SK-MEL-5 (cell line): ENCODE data around the gene GBX1. TPM values are rescaled to one million over a fixed set of nuclear protein-coding genes. Genes with fewer than 3 reads are reported as not detected.

Source experiments
- DNase-seq: peaks from one replicate; pipeline ENCODE4 v3.0.0-alpha.2; 2016; ENCODE audit warnings: low read depth, low spot score
- in situ Hi-C: cut with HindIII; loops from 2 replicates; pipeline ENCODE4 v1.10.0; 2016; ENCODE audit warnings: low sequenced_read_pairs, high pct_unique_total_duplicates, low pct_unique_long_range_greater_than_20kb
- total RNA-seq: library from RNA; depleted of rRNA; stranded (reverse); fragments of >200 nt; shearing (Covaris generic); gene quantifications from 2 replicates; pipeline ENCODE4 v1.2.3, GENCODE V29; 2014

The GBX1 gene
- total RNA-seq, 1 experiment from 2014 or later = not detected

- in situ Hi-C loops = no loop called here
- DNase-seq = no peak
Measured at GRCh38 chr7:151178831-151179230, 11.3 kb upstream of the GBX1 start.

GRCh38 chr7:151178236-151178635 is 10.7 kb upstream of the GBX1 start:
- DNase-seq = no peak
- in situ Hi-C loops = no loop called here

- DNase-seq = no peak
- in situ Hi-C loops = no loop called here
Measured at GRCh38 chr7:151177310-151177709, 9.8 kb upstream of the GBX1 start.

- in situ Hi-C loops = no loop called here
- DNase-seq = no peak
Measured at GRCh38 chr7:151176401-151176800, 8.9 kb upstream of the GBX1 start.

GRCh38 chr7:151175793-151176311 is 8.4 kb upstream of the GBX1 start:
- no peak for DNase-seq
- in situ Hi-C loops = no loop called here

- in situ Hi-C loops = no loop called here
- DNase-seq = no peak
Measured at GRCh38 chr7:151175047-151175792, 7.7 kb upstream of the GBX1 start.

- in situ Hi-C loops = no loop called here
- DNase-seq = peak; percentile 87
Measured at GRCh38 chr7:151174246-151175046, 7.0 kb upstream of the GBX1 start.

- in situ Hi-C loops = no loop called here
- no peak for DNase-seq
Measured at GRCh38 chr7:151173386-151174245, 6.1 kb upstream of the GBX1 start.

- DNase-seq = peak; percentile 86
- in situ Hi-C loops = no loop called here
Measured at GRCh38 chr7:151172273-151173141, 5.0 kb upstream of the GBX1 start.

GRCh38 chr7:151168787-151169162 is 1.3 kb upstream of the GBX1 start:
- in situ Hi-C loops = loop anchor here (10.0 kb wide), 1 partner anchor 136 kb away; no protein-coding TSS in a partner anchor

GRCh38 chr7:151168003-151168786 is 701 bp upstream of the GBX1 start:
- in situ Hi-C loops = loop anchor here (10.0 kb wide), 1 partner anchor 137 kb away; no protein-coding TSS in a partner anchor
- peak; percentile 47 for DNase-seq

More at GRCh38 chr7:151168787-151169162, 1.3 kb upstream of the GBX1 start:
- DNase-seq = no peak

GRCh38 chr7:151166629-151167196 is 781 bp downstream of the GBX1 start:
- no peak for DNase-seq
- in situ Hi-C loops = loop anchor here (10.0 kb wide), 1 partner anchor 138 kb away; no protein-coding TSS in a partner anchor

- DNase-seq = no peak
- in situ Hi-C loops = loop anchor here (10.0 kb wide), 1 partner anchor 143 kb away; no protein-coding TSS in a partner anchor
Measured at GRCh38 chr7:151161757-151162156, 5.7 kb downstream of the GBX1 start.

GRCh38 chr7:151157645-151158329 is 9.7 kb downstream of the GBX1 start:
- in situ Hi-C loops = no loop called here
- no peak for DNase-seq
